Activated CD4-positive, alpha-beta T cell treated with anti-CD3 and anti-CD28 coated beads, Interleukin-2, amount 50 U/mL, for 1 hour (primary cell): ENCODE results near the gene STXBP2.

ENCODE experiments used
- DNase-seq: peaks from one replicate; pipeline ENCODE4 v3.0.0-alpha.2; 2020

STXBP2 gene

GRCh38 chr19:7636691-7637373, at the start of gene STXBP2:
STXBP2 (plus strand) TSS chr19:7637110; CDS start chr19:7637150, 40 bp downstream.
- DNase-seq: peak; percentile 94

GRCh38 chr19:7589822-7590221, 47.1 kb upstream of the STXBP2 start:
- no peak for DNase-seq

- no peak for DNase-seq
Observed at GRCh38 chr19:7590256-7590655, 46.7 kb upstream of the STXBP2 start.

GRCh38 chr19:7595466-7596133, 41.3 kb upstream of the STXBP2 start, which contains the start of gene CAMSAP3:
CAMSAP3 (plus strand) TSS chr19:7595863; CDS start chr19:7596003, 140 bp downstream.
- DNase-seq: peak; percentile 37

GRCh38 chr19:7596211-7596937, 40.5 kb upstream of the STXBP2 start:
- DNase-seq: no peak

- DNase-seq: no peak
Observed at GRCh38 chr19:7597689-7598088, 39.2 kb upstream of the STXBP2 start.

- DNase-seq: no peak
Observed at GRCh38 chr19:7598180-7598579, 38.7 kb upstream of the STXBP2 start.

- no peak for DNase-seq
Observed at GRCh38 chr19:7600721-7601120, 36.2 kb upstream of the STXBP2 start.

- no peak for DNase-seq
Observed at GRCh38 chr19:7602240-7602934, 34.5 kb upstream of the STXBP2 start.

- no peak for DNase-seq
Observed at GRCh38 chr19:7602935-7603497, 33.9 kb upstream of the STXBP2 start.

GRCh38 chr19:7603919-7604318, 33.0 kb upstream of the STXBP2 start:
- no peak for DNase-seq

- no peak for DNase-seq
Observed at GRCh38 chr19:7605490-7606222, 31.3 kb upstream of the STXBP2 start.

GRCh38 chr19:7606289-7606688, 30.6 kb upstream of the STXBP2 start:
- DNase-seq: no peak

- DNase-seq: no peak
Observed at GRCh38 chr19:7607212-7607873, 29.6 kb upstream of the STXBP2 start.

- no peak for DNase-seq
Observed at GRCh38 chr19:7607874-7608560, 28.9 kb upstream of the STXBP2 start.

GRCh38 chr19:7610491-7611240, 26.2 kb upstream of the STXBP2 start:
- no peak for DNase-seq

GRCh38 chr19:7611541-7612279, 25.2 kb upstream of the STXBP2 start:
- DNase-seq: no peak

- no peak for DNase-seq
Observed at GRCh38 chr19:7612282-7613274, 24.3 kb upstream of the STXBP2 start.
